ENCODE results near the gene RAD23A.
"Not testable (repeated sequence)": the region's sequence is repeated elsewhere in the genome, so short reads cannot be mapped to it uniquely, and the experiment has no call there.

RAD23A gene

DNA sequence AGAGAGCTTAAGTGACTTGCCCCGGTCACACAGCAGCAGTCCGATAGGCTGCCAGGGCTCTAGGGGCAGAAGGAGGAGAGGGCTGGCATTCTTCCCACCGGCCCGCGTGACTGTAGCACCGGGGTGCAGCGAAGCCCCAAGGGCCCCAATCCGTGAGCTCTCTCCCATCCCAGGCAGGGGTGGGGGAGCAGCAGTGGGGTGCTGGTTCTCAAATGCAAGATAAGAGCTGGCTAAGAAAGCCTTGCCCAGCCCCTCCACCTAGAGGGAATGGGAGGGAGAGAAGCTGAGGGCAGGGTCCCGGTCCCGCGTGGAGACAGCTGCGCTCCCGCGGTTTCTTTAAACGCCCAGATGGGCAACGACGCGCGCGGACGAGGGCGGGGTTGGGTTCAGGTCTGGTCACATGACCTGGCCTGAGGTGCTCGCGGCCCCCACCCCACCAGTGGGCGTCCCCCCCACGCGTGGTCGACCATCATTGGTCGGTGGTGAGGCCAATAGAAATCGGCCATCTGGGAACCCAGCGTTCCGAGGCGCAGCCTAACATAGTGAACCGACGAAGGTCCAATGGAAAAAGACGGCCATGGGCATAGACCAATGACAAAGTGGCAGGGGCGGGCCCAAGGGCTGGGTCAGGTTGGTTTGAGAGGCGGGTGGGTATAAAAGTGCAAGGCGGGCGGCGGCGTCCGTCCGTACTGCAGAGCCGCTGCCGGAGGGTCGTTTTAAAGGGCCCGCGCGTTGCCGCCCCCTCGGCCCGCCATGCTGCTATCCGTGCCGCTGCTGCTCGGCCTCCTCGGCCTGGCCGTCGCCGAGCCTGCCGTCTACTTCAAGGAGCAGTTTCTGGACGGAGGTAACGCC lies 7.5 kb upstream of the RAD23A start, which contains the start of gene CALR:
TSS of gene CALR (plus strand) at position 683 of the 852 bp plus-strand sequence. CDS start at position 754, 71 bp downstream.
- DNase-seq: peak; percentile 97

DNA sequence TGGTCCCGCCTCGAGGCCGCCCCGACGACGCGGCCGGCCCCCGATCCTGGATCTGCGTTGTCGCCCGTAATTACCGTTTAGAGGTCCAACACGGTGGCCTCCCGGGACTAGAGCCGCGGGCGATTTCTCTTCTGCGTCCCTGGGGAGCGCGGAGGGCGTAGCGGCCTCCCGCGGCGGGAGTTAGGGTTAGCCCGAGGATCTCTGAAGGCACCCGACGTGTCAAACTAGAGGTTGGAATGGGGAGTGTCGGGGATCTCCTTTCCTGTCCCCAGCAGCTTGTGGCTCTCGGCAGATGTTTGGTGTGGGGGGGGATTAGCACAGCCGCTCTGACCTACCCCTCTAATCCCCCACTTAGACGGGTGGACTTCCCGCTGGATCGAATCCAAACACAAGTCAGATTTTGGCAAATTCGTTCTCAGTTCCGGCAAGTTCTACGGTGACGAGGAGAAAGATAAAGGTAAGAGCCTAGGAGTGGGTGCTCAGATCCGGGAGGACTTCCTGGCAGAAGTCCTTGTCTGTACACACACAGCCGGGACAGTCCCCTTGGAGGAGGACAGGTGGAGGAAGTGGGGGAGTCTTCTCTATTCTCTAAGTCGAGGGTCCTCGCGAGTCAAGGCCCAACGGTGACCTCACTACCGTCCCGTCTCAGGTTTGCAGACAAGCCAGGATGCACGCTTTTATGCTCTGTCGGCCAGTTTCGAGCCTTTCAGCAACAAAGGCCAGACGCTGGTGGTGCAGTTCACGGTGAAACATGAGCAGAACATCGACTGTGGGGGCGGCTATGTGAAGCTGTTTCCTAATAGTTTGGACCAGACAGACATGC lies 6.7 kb upstream of the RAD23A start:
- DNase-seq: peak in 1 of 2 experiments; percentile 38

DNA sequence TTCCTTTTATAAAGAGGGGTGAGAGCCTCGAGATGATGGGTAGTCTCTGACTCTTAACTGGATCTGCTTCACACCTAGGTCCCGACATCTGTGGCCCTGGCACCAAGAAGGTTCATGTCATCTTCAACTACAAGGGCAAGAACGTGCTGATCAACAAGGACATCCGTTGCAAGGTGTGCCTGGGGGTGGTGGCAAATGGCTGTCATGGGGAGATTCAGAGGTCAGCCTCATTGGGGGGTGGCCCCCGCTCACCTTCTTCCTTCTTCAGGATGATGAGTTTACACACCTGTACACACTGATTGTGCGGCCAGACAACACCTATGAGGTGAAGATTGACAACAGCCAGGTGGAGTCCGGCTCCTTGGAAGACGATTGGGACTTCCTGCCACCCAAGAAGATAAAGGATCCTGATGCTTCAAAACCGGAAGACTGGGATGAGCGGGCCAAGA lies 5.7 kb upstream of the RAD23A start:
- DNase-seq: no peak

DNA sequence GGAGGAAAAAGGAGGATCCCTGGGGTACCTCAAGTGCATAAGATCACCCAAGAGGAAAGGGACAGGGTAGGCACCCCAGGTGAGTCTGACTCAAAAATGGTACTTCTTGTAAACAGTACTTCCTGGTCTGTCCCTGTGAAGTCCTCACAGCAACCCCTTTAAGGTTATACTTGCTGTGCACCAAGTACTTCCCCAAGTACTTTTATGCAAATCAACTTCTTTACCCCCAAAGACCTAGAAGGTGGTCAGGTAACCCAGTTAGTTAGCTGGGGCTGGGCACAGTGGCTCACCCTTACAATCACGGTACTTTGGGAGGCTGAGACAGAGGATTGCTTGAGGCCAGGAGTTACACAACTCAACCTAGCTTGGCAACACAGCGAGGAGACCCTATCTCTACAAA lies 4.8 kb upstream of the RAD23A start:
- DNase-seq: peak in 1 of 2 experiments; percentile 23

DNA sequence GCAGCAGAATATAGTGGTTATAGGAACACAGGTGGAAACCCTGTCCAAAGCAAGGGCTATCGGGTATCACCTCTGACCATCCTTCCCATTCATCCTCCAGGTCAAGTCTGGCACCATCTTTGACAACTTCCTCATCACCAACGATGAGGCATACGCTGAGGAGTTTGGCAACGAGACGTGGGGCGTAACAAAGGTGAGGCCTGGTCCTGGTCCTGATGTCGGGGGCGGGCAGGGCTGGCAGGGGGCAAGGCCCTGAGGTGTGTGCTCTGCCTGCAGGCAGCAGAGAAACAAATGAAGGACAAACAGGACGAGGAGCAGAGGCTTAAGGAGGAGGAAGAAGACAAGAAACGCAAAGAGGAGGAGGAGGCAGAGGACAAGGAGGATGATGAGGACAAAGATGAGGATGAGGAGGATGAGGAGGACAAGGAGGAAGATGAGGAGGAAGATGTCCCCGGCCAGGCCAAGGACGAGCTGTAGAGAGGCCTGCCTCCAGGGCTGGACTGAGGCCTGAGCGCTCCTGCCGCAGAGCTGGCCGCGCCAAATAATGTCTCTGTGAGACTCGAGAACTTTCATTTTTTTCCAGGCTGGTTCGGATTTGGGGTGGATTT lies 2.1 kb upstream of the RAD23A start:
- DNase-seq: no peak

- DNase-seq: no peak
These were observed 1.5 kb upstream of the RAD23A start for GRCh38 chr19:12944104-12944674.

GRCh38 chr19:12946092-12946721 lies 545 bp downstream of the RAD23A start:
- peak; percentile 51 to 77 for DNase-seq

DNA sequence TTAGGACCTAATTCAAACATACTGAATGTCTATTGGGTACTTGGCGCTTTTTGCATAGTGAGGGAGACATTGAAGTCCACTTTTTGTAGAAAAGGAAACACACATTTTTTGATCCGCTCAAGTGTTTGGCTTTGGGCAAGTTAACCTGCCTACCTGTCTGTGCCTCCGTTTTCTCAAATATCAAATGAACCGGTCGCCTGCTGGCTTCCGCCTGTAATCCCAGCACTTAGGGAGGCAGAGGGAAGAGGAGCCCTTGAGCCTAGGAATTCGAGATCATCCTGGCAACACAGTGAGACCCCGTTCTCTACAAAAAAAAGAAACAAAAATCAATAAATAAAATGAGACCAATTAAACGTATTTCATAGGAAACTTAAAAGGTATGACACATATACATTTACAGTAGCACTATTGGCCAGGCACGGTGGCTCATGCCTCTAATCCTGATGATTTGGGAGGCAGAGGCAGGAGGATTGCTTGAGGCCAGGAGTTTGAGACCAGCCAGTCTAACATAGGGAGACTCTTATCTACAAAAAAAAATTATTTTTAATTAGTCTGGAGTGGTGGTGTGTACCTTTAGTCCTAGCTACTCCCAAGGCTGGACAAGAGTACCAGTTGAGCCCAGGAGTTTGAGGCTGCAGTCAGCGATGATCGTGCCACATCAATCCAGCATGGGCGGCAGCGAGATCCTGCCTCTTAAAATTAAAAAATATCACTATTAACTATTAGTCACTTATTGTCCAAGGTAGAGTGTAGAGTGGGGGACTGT lies 1.3 kb downstream of the RAD23A start:
- DNase-seq: no peak

DNA sequence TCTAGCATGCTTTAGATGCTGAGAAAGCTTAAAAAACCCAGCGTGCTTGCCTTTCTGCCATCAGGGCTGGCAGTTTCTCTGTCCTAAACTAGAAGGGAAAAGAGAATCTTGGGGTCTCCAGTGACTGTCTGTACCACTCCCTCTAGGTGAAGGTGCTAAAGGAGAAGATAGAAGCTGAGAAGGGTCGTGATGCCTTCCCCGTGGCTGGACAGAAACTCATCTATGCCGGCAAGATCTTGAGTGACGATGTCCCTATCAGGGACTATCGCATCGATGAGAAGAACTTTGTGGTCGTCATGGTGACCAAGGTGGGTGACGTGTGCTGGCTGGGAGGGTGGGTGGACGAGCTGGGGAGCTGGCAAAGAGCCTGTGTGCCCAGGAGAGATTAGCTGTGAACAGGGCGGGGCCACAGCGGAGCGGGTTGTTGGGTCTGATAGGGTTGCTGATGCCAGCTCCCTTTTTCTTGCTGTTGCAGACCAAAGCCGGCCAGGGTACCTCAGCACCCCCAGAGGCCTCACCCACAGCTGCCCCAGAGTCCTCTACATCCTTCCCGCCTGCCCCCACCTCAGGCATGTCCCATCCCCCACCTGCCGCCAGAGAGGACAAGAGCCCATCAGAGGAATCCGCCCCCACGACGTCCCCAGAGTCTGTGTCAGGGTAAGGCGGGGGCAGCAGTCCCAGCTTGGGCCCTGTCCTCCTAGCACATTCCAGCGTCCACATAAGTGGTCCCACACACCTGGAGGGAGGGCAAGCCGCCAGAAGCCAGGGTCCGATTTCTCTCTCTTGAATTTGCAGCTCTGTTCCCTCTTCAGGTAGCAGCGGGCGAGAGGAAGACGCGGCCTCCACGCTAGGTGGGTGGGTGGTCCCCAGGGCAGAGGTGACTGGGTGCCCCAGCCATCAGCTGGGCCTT lies 2.3 kb downstream of the RAD23A start:
- no peak for DNase-seq

DNA sequence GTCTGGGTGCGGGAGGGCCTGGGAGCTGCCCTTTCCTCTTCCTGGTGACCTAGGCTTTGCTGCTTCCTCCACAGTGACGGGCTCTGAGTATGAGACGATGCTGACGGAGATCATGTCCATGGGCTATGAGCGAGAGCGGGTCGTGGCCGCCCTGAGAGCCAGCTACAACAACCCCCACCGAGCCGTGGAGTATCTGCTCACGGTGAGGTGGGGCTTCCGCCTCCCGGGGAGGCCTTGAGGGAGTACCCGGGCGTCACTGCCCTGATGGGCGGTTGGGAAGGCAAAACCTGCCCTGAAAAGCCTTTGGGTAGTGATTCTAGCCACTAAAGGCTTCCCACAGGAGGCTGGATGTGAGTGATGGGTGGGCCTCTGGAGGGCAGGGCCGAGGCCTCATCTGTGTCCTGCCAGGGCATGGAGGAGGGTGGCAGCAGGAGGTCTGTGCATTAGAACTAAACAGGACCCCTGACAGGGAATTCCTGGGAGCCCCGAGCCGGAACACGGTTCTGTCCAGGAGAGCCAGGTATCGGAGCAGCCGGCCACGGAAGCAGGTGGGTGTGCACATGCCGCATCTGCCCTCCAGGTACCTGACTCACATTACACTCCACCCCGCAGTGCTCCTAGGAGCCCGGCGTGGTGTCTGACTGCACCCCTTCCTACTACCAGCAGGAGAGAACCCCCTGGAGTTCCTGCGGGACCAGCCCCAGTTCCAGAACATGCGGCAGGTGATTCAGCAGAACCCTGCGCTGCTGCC lies 3.1 kb downstream of the RAD23A start:
- no peak for DNase-seq

DNA sequence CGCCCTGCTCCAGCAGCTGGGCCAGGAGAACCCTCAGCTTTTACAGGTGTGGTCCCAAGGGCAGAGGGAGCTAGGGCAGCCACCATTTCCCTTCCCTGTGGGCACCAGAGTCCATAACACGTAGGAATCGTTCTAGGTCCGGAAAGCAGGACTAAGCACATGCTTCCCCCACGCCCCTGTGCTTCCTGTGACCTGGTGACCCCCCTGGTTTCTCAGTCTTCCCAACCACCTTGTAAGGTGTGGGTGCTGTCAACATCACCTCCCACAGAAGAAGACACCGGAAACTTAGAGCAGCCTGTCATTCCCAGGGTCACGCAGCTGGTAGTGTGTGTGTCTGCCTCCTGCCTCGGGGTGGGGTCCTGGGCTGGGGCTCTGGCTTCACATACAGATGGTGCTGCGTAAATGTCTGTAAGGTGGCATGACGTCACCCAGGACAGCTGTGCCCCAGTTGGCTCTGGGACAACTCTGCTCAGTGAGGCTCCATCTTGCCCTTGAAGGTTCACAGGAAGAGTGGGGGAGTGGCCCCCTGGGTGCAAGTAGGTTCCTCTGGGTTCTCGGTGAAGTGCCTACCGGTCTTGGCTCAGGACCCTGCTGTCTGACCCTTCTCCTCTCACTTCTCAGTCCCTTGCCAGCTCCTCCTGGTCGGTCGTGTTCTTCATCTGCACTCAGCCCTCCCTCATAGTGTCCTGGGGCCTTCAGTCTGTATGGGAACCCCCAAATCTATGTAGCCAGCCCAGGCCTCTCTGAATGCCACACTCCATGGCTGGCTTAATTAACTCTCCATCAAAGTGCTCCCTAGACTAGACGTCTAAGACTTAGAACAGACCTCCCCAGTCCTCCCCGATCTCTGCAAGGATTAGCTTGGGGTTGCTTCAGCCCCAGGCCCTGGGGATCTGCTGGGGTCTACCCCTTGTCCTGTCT lies 4.0 kb downstream of the RAD23A start:
- DNase-seq: no peak

- not testable (repeated sequence) for DNase-seq
These were observed 6.4 kb downstream of the RAD23A start for GRCh38 chr19:12952050-12952449.

DNA sequence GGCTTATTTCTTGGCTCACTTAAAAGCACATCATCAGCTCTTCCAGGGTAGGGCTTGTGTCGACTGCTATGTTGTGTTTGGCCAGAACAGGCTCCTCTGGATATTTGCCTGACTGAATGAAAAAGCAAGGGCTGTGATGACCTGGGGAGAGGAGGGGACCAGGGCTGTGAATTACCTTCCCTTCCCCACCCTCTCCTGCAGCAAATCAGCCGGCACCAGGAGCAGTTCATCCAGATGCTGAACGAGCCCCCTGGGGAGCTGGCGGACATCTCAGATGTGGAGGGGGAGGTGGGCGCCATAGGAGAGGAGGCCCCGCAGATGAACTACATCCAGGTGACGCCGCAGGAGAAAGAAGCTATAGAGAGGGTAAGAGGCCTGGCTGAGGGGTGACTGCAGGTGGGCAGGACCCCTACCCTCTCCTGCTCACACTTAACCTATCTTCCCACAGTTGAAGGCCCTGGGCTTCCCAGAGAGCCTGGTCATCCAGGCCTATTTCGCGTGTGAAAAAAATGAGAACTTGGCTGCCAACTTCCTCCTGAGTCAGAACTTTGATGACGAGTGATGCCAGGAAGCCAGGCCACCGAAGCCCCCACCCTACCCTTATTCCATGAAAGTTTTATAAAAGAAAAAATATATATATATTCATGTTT lies 7.0 kb downstream of the RAD23A start:
- DNase-seq: no peak

GRCh38 chr19:12953138-12953798 lies 7.6 kb downstream of the RAD23A start:
- no peak for DNase-seq

DNA sequence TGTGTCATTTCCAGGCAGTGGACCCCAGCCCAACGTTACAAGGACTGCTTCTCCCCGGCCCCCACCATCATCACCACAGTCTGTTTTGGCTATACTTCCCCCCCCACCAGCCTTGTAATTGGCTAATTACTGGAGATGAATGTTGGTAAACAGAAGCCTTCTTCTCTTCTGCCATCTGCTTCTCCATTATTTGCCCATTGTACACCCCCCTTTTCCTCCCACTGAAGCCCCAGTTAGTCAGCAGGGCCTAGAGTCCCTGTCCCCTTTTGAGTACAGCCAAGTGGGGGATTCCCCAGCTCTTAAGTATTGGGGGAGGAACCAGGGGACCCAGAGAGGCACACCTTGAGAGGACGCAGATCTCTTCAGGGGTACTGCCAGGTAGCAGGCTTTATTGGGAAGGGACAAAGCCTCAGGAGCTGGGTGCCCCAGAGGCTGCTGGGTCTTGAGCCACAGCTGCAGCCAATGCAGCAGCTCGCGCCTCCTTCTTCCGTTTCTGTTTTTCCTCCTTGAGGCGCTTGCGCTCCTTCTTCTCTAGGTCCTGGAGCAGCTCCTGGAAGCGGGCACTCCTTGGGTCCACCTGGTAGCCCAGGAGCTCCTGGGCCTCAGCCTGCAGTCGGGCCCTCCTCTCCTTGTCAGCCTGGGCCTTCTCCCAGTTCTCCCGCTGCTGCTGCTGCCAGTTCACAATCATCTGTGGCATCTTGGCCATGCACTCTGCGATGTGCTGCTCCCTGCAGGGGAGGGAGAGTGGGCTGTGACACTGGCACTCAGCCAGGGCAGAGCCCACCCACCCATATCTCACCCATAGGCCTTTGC lies 8.3 kb downstream of the RAD23A start:
- peak in 1 of 2 experiments; percentile 26 for DNase-seq

DNA sequence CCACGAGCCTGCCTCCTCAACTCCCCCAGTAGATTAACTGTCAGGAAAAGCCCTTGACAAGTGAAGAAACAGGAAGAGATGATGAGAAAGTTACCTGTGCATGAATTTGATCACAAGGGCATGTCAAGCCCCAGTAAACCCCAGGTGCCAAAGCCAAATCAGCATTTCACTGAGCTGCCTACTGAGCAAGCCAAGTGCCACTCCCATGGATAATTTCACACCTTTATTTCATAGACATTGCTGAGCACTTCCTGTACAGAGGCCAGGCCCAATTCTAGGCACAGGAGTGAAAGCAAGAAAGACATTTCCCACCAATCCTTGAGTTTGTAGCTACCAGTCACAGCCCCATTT lies 8.9 kb downstream of the RAD23A start:
- no peak for DNase-seq

DNA sequence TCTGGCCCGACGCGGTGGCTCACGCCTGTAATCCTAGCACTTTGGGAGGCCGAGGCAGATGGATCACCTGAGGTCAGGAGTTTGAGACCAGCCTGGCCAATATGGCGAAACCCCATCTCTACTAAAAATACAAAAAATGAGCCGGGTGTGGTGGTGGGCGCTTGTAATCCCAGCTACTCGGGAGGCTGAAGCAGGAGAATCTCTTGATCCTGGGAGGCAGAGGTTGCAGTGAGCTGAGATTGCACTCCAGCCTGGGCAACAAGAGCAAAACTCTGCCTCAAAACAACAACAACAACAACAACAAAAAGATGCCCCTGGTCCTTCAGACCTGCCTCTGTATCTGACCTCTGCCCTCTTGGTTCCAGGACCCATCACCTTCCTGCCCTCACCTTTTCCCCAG lies 9.9 kb downstream of the RAD23A start:
- not testable (repeated sequence) for DNase-seq
